ENCODE results near the gene PCDHGC4.

PCDHGC4 gene

DNA sequence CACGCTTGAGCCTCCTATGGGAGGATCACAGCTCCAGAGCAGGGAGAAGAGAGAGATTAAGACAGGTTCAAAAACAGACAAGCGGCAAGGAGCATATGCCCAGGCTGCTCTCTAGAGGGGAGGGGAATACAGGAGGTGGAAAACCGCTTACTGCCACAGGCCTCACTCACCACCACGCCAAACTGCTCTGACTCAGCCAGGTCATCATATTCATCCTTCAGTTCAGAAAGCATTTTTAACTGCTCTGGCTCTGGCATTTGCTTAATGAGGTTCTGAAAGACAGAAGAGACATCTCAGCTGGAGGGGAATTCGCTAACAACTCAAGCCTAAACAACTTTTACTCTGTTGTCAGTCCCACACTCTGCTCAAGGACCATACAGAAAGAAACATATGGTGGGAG lies 44.2 kb downstream of the PCDHGC4 start:
- peak; percentile 68 for DNase-seq (ENCODE audit: low read depth, low spot score)

GRCh38 chr5:141529873-141530272 lies 45.0 kb downstream of the PCDHGC4 start:
- no peak for DNase-seq (ENCODE audit: low read depth, low spot score)

- DNase-seq (ENCODE audit: low read depth, low spot score), result no peak
Measured at GRCh38 chr5:141532726-141533125, 47.9 kb downstream of the PCDHGC4 start.

DNA sequence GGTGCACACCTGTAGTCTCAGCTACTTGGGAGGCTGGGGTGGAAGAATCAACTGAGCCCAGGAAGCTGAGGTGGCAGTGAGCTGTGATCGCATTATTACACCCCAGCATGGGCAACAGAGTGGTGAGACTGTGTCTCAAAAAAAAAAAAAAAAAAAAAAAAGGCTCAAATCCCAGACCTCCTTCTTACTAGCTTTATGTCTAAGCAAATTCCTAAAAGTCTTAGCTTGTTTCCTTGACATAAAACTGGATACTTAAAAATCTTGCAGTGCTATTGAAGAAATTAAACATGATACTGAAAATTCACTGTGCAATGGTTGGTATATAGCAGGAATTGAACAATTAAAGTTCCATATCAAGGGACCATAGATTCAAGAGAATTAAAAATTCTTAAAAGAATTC lies 49.1 kb downstream of the PCDHGC4 start:
- no peak for DNase-seq (ENCODE audit: low read depth, low spot score)

DNA sequence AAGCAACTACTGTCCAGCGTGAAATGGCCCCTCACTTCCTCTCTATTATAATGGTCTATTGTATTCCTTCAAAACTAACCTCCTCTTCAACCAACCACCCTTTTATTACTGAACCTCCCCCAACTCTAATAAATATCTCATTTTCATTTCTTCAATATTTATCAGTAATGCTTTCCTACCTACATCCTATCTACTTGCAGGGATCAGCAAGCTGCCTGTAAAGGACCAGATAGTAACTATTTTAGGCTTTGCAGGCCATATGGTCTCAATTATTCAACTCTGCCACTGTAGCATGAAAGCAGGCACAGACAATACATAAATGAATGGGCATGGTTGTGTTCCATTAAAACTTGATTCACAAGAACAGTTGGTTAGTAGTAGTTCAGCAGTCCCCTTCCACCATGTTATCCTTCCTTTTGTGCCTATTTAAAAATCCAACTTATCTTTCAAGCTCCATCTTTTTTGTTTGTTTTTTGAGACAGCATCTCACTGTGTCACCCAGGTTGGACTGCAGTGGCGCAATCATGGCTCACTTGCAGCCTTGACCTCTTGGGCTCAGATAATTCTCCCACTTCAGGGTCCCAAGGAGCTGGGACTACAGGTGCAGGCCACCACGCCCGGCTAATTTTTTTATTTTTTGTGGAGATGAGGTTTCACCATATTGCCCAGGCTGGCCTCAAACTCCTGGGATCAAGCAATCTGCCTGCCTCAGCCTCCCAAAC lies 49.8 kb downstream of the PCDHGC4 start:
- DNase-seq (ENCODE audit: low read depth, low spot score), result no peak

All from astrocyte of the hippocampus (primary cell).